IMR-90 (cell line): ENCODE data around the gene MLLT10.

Source experiments
- CTCF ChIP-seq: conservative IDR thresholded peaks from 2 replicates; pipeline ENCODE4 v1.5.1; 2012; ENCODE audit warnings: mild to moderate bottlenecking, low read depth, low read length, improper control_type of control experiment
- MAFK ChIP-seq: IDR thresholded peaks from 2 replicates; pipeline ENCODE4 v1.6.1; 2012; ENCODE audit warnings: low read depth, low read length, improper control_type of control experiment
- MAZ ChIP-seq: IDR thresholded peaks from 2 replicates; pipeline ENCODE4 v1.6.1; 2012; ENCODE audit warnings: low read depth, mild to moderate bottlenecking, low read length, improper control_type of control experiment, moderate library complexity, borderline replicate concordance
- MXI1 ChIP-seq: IDR thresholded peaks from 2 replicates; pipeline ENCODE4 v1.6.1; 2012; ENCODE audit warnings: low read depth, mild to moderate bottlenecking, low read length, moderate library complexity, borderline replicate concordance
- NFE2L2 ChIP-seq: fragments of 150-350 bp; IDR thresholded peaks from 2 replicates; pipeline ENCODE4 v1.6.1; 2016; ENCODE audit warnings: low read depth, mild to moderate bottlenecking, low read length
- POLR2A ChIP-seq: IDR thresholded peaks from 2 replicates; pipeline ENCODE4 v1.6.1; 2012; ENCODE audit warnings: mild to moderate bottlenecking, low read depth, low read length
- RAD21 ChIP-seq: IDR thresholded peaks from 2 replicates; pipeline ENCODE4 v1.6.1; 2012; ENCODE audit warnings: low read length, improper control_type of control experiment
- RCOR1 ChIP-seq: IDR thresholded peaks from 2 replicates; pipeline ENCODE4 v1.6.1; 2012; ENCODE audit warnings: mild to moderate bottlenecking, low read length, improper control_type of control experiment; ENCODE audit not compliant: insufficient replicate concordance
- RFX5 ChIP-seq: IDR thresholded peaks from 2 replicates; pipeline ENCODE4 v1.8.0; 2012; ENCODE audit warnings: low read depth, mild to moderate bottlenecking, low read length, moderate library complexity
- SMC3 ChIP-seq: fragments of 150-350 bp; IDR thresholded peaks from 2 replicates; pipeline ENCODE4 v1.6.1; 2016; ENCODE audit warnings: low read depth, mild to moderate bottlenecking, antibody characterized with exemption, low read length, moderate library complexity
- USF2 ChIP-seq: fragments of 150-350 bp; IDR thresholded peaks from 2 replicates; pipeline ENCODE4 v1.6.1; 2017; ENCODE audit warnings: mild to moderate bottlenecking, antibody characterized with exemption, low read length, low read depth

GRCh38 chr10:21728618-21729017 is 194.6 kb downstream of the MLLT10 start:
- TF ChIP-seq CTCF (no peak), RAD21 (no peak), MAZ (no peak), RFX5 (no peak), POLR2A (no peak), MAFK (no peak), USF2 (no peak), MXI1 (no peak), NFE2L2 (no peak), SMC3 (no peak), RCOR1 (no peak)
